Measurements from ENCODE around the gene FAAH. TPM values are rescaled to one million over a fixed set of nuclear protein-coding genes. Genes with fewer than 3 reads are reported as not detected.

FAAH gene
- total RNA-seq, 4 donors from 2014 or later: 10.6 to 40.2 (median 15.8) TPM

- TF ChIP-seq POLR2A (IDR thresholded peaks at IDR 0.05): no peak
- TF ChIP-seq, protein P1, sequence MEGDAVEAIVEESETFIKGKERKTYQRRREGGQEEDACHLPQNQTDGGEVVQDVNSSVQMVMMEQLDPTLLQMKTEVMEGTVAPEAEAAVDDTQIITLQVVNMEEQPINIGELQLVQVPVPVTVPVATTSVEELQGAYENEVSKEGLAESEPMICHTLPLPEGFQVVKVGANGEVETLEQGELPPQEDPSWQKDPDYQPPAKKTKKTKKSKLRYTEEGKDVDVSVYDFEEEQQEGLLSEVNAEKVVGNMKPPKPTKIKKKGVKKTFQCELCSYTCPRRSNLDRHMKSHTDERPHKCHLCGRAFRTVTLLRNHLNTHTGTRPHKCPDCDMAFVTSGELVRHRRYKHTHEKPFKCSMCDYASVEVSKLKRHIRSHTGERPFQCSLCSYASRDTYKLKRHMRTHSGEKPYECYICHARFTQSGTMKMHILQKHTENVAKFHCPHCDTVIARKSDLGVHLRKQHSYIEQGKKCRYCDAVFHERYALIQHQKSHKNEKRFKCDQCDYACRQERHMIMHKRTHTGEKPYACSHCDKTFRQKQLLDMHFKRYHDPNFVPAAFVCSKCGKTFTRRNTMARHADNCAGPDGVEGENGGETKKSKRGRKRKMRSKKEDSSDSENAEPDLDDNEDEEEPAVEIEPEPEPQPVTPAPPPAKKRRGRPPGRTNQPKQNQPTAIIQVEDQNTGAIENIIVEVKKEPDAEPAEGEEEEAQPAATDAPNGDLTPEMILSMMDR (IDR thresholded peaks at IDR 0.05): no peak
- Histone ChIP-seq H3K4me3 (no peak overlapping the region), H3K9me3 (no peaks in the 10 kb centered on the region), H3K36me3 (no peaks in the 10 kb centered on the region), H3K27ac (no peak overlapping the region), H3K4me1 (no peaks in the 10 kb centered on the region), H3K27me3 (no peaks in the 10 kb centered on the region)
- intact Hi-C loops (cut with DNase I; ENCODE audit: low total_unique reads): no loop called here
- no peak for DNase-seq
Observed at GRCh38 chr1:46436844-46437243, 42.7 kb downstream of the FAAH start.

DNA sequence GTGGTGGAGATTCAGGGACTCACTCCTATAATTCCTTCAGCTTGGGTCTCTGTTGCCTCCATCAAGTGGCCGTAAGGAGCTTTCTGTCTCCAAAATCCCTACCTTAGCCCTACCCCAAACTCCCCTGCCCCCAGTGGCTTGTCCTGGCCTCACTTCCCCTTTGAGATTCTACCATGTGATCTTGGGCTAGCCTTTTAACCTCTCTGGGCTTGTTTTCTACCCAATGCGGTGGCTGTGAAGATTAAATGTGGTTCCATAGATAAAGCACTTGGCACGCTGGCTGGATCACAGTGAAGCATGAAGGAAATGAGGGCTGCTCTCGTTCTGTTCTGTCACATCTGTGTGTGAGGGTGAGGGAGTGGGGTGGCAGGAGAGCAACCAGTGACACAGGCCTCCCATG lies 43.6 kb downstream of the FAAH start:
- DNase-seq: no peak
- Histone ChIP-seq H3K9me3 (no peaks in the 10 kb centered on the region), H3K36me3 (no peaks in the 10 kb centered on the region), H3K27me3 (no peaks in the 10 kb centered on the region), H3K4me1 (no peaks in the 10 kb centered on the region), H3K27ac (no peak overlapping the region), H3K4me3 (no peak overlapping the region)
- intact Hi-C loops (cut with DNase I; ENCODE audit: low total_unique reads): no loop called here
- TF ChIP-seq, protein P1 (IDR thresholded peaks at IDR 0.05): no peak
- TF ChIP-seq POLR2A (IDR thresholded peaks at IDR 0.05): no peak

DNA sequence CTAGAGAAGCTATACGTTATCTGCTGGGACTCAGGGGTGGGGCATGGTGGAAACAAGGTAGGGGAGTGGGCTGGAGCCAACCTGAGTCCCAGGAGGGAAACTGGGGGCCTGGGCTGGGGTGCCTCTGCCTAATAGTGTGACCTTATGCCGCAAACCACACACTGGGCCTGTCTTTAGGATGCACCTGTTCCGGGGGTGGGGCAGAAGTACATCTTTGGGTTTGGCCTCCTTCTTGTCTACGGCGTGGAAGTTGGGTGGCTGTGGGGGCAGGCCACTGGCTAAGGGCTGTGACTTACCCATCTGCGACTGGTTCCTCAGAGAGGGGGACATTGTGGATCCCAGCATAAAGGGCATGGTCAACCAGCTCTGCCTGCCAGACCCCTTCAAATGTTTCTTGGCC lies 44.2 kb downstream of the FAAH start:
- no peak overlapping the region for H3K27ac ChIP-seq
- no peaks in the 10 kb centered on the region for H3K36me3 ChIP-seq
- H3K9me3 ChIP-seq: no peaks in the 10 kb centered on the region
- intact Hi-C loops (cut with DNase I; ENCODE audit: low total_unique reads): no loop called here
- TF ChIP-seq POLR2A (IDR thresholded peaks at IDR 0.05): no peak
- TF ChIP-seq, protein P1 (IDR thresholded peaks at IDR 0.05): no peak
- no peaks in the 10 kb centered on the region for H3K27me3 ChIP-seq
- no peaks in the 10 kb centered on the region for H3K4me1 ChIP-seq
- no peak overlapping the region for H3K4me3 ChIP-seq
- DNase-seq: no peak

DNA sequence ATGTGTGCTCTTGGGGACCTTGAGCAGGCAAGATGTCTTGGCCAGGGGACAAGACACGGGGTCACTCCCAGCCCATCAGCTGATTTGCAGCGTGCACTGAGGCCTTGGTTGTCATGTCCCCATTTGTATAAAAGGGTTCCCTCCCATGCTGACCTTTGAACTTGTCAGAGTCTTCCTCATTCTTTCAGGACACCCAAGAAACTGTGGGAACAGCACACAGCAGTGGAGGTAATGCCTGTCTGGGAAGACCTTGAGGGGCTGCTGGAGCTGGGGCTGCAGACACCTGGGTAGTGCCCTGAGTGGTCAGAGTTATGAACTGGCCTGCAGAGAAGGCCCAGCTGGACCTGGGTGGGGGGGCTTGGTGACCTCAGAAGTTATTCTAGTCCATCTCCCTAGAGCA lies 46.4 kb downstream of the FAAH start:
- Histone ChIP-seq H3K36me3 (no peaks in the 10 kb centered on the region), H3K27ac (no peak overlapping the region), H3K4me1 (no peaks in the 10 kb centered on the region), H3K27me3 (no peaks in the 10 kb centered on the region), H3K9me3 (no peaks in the 10 kb centered on the region), H3K4me3 (no peak overlapping the region)
- no peak for DNase-seq
- TF ChIP-seq, protein P1 (IDR thresholded peaks at IDR 0.05): no peak
- no peak for TF ChIP-seq POLR2A (IDR thresholded peaks at IDR 0.05)
- intact Hi-C loops (cut with DNase I; ENCODE audit: low total_unique reads): no loop called here

- no peak overlapping the region for H3K27ac ChIP-seq
- intact Hi-C loops (cut with DNase I; ENCODE audit: low total_unique reads): no loop called here
- TF ChIP-seq POLR2A (IDR thresholded peaks at IDR 0.05): no peak
- TF ChIP-seq, protein P1 (IDR thresholded peaks at IDR 0.05): peak; percentile 66 to 86 (median 72)
- no peaks in the 10 kb centered on the region for H3K4me1 ChIP-seq
- no peaks in the 10 kb centered on the region for H3K9me3 ChIP-seq
- no peaks in the 10 kb centered on the region for H3K36me3 ChIP-seq
- no peaks in the 10 kb centered on the region for H3K27me3 ChIP-seq
- peak; percentile 45 to 63 for DNase-seq
- no peak overlapping the region for H3K4me3 ChIP-seq
Observed at GRCh38 chr1:46442317-46443161, 48.4 kb downstream of the FAAH start.

All from uterus (tissue), 4 donors.